ENCODE measurements around the gene ADAMTS16.

ADAMTS16 gene

GRCh38 chr5:5326115-5326758 lies 186.1 kb downstream of the ADAMTS16 start:
- no peaks in the 10 kb centered on the region for H3K9me2 ChIP-seq (ENCODE audit: low read depth, low read length)
- no peaks in the 10 kb centered on the region for H3K27me3 ChIP-seq (ENCODE audit: insufficient read depth, low read length)
- TF ChIP-seq EZH2 (IDR thresholded peaks at IDR 0.05; ENCODE audit: borderline replicate concordance, low read length) = no peak
- TF ChIP-seq, protein P1, sequence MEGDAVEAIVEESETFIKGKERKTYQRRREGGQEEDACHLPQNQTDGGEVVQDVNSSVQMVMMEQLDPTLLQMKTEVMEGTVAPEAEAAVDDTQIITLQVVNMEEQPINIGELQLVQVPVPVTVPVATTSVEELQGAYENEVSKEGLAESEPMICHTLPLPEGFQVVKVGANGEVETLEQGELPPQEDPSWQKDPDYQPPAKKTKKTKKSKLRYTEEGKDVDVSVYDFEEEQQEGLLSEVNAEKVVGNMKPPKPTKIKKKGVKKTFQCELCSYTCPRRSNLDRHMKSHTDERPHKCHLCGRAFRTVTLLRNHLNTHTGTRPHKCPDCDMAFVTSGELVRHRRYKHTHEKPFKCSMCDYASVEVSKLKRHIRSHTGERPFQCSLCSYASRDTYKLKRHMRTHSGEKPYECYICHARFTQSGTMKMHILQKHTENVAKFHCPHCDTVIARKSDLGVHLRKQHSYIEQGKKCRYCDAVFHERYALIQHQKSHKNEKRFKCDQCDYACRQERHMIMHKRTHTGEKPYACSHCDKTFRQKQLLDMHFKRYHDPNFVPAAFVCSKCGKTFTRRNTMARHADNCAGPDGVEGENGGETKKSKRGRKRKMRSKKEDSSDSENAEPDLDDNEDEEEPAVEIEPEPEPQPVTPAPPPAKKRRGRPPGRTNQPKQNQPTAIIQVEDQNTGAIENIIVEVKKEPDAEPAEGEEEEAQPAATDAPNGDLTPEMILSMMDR (IDR thresholded peaks at IDR 0.05; ENCODE audit: low read length) = no peak
- no peak overlapping the region for H3K4me3 ChIP-seq (ENCODE audit: low read depth, low read length, poor library complexity, severe bottlenecking)
- H3K79me2 ChIP-seq (ENCODE audit: insufficient read depth, low read length) = no peaks in the 10 kb centered on the region
- no peaks in the 10 kb centered on the region for H3K9me3 ChIP-seq (ENCODE audit: low read length)
- H3K4me2 ChIP-seq (ENCODE audit: low read length) = no peak overlapping the region
- H3K36me3 ChIP-seq (ENCODE audit: insufficient read depth, low read length) = no peaks in the 10 kb centered on the region
- no peak overlapping the region for H3K27ac ChIP-seq (ENCODE audit: low read depth, low read length, poor library complexity, severe bottlenecking)
- H2AFZ ChIP-seq (ENCODE audit: low read length) = no peak overlapping the region
- H3F3A ChIP-seq (ENCODE audit: insufficient read depth, low read length) = no peaks in the 10 kb centered on the region
- no peak overlapping the region for H3K9ac ChIP-seq (ENCODE audit: low read length)
- no peaks in the 10 kb centered on the region for H3K4me1 ChIP-seq (ENCODE audit: insufficient read depth, low read length, severe bottlenecking)
- H4K20me1 ChIP-seq (ENCODE audit: insufficient read depth, low read length) = no peaks in the 10 kb centered on the region

- Histone ChIP-seq H3K4me3 (ENCODE audit: low read depth, low read length, poor library complexity, severe bottlenecking) (no peak overlapping the region), H4K20me1 (ENCODE audit: insufficient read depth, low read length) (no peaks in the 10 kb centered on the region), H3K27ac (ENCODE audit: low read depth, low read length, poor library complexity, severe bottlenecking) (no peak overlapping the region), H3K9me3 (ENCODE audit: low read length) (no peaks in the 10 kb centered on the region), H3K9ac (ENCODE audit: low read length) (no peak overlapping the region), H3K4me2 (ENCODE audit: low read length) (no peak overlapping the region), H2AFZ (ENCODE audit: low read length) (no peak overlapping the region), H3K79me2 (ENCODE audit: insufficient read depth, low read length) (no peaks in the 10 kb centered on the region), H3F3A (ENCODE audit: insufficient read depth, low read length) (no peaks in the 10 kb centered on the region), H3K27me3 (ENCODE audit: insufficient read depth, low read length) (no peaks in the 10 kb centered on the region), H3K36me3 (ENCODE audit: insufficient read depth, low read length) (no peaks in the 10 kb centered on the region), H3K4me1 (ENCODE audit: insufficient read depth, low read length, severe bottlenecking) (no peaks in the 10 kb centered on the region), H3K9me2 (ENCODE audit: low read depth, low read length) (no peaks in the 10 kb centered on the region)
- no peak for TF ChIP-seq EZH2 (IDR thresholded peaks at IDR 0.05; ENCODE audit: borderline replicate concordance, low read length)
- TF ChIP-seq, protein P1 (IDR thresholded peaks at IDR 0.05; ENCODE audit: low read length) = no peak
Observed at GRCh38 chr5:5327126-5327525, 187.0 kb downstream of the ADAMTS16 start.

GRCh38 chr5:5330728-5331452 lies 190.8 kb downstream of the ADAMTS16 start:
- Histone ChIP-seq H2AFZ (ENCODE audit: low read length) (no peak overlapping the region), H3K9me3 (ENCODE audit: low read length) (no peaks in the 10 kb centered on the region), H3K4me3 (ENCODE audit: low read depth, low read length, poor library complexity, severe bottlenecking) (no peak overlapping the region), H3K79me2 (ENCODE audit: insufficient read depth, low read length) (no peaks in the 10 kb centered on the region), H3K4me1 (ENCODE audit: insufficient read depth, low read length, severe bottlenecking) (no peaks in the 10 kb centered on the region), H3K27me3 (ENCODE audit: insufficient read depth, low read length) (no peaks in the 10 kb centered on the region), H3K36me3 (ENCODE audit: insufficient read depth, low read length) (no peaks in the 10 kb centered on the region), H4K20me1 (ENCODE audit: insufficient read depth, low read length) (no peaks in the 10 kb centered on the region), H3K9ac (ENCODE audit: low read length) (no peak overlapping the region), H3K27ac (ENCODE audit: low read depth, low read length, poor library complexity, severe bottlenecking) (no peak overlapping the region), H3K4me2 (ENCODE audit: low read length) (no peak overlapping the region), H3K9me2 (ENCODE audit: low read depth, low read length) (no peaks in the 10 kb centered on the region), H3F3A (ENCODE audit: insufficient read depth, low read length) (no peaks in the 10 kb centered on the region)
- TF ChIP-seq, protein P1 (IDR thresholded peaks at IDR 0.05; ENCODE audit: low read length) = no peak
- no peak for TF ChIP-seq EZH2 (IDR thresholded peaks at IDR 0.05; ENCODE audit: borderline replicate concordance, low read length)
